Astrocyte (in vitro differentiated cells and primary cell): ENCODE results near the gene BBIP1. TPM values are rescaled to one million over a fixed set of nuclear protein-coding genes. Genes with fewer than 3 reads are reported as not detected.
A peak's percentile ranks its signal among the peaks of the same experiment; 100 is the strongest.

Experiments
- DNase-seq: peaks from one replicate; pipeline ENCODE4 v3.0.0-alpha.2; 2010; ENCODE audit warnings: low read depth
- FAIRE-seq: peaks from 2 replicates; lab custom pipeline; 2011; peaks lifted over from hg19 to GRCh38; lab: Jason Lieb, UNC
- H2AFZ ChIP-seq: 2 replicates; pipeline ENCODE4 v1.6.0; 2012; ENCODE audit warnings: low read depth, low read length, inconsistent platforms
- H3K27ac ChIP-seq: 2 replicates; pipeline ENCODE4 v1.5.1; 2011; ENCODE audit warnings: low read depth, low read length, inconsistent platforms
- H3K27me3 ChIP-seq: 2 replicates; pipeline ENCODE4 v1.6.0; 2011; ENCODE audit warnings: low read length, inconsistent platforms; ENCODE audit not compliant: insufficient read depth
- H3K36me3 ChIP-seq: 2 replicates; pipeline ENCODE4 v1.5.1; 2011; ENCODE audit warnings: low read length, inconsistent platforms; ENCODE audit not compliant: insufficient read depth
- H3K4me1 ChIP-seq: 2 replicates; pipeline ENCODE4 v1.5.1; 2011; ENCODE audit warnings: low read length, inconsistent platforms; ENCODE audit not compliant: insufficient read depth
- H3K4me2 ChIP-seq: 2 replicates; pipeline ENCODE4 v1.6.0; 2012; ENCODE audit warnings: low read length, inconsistent platforms
- H3K4me3 ChIP-seq: 2 replicates; pipeline ENCODE4 v1.5.1; 2011; ENCODE audit warnings: low read depth, mild to moderate bottlenecking, low read length, inconsistent platforms; ENCODE audit not compliant: insufficient read depth
- H3K79me2 ChIP-seq: 2 replicates; pipeline ENCODE4 v1.6.0; 2012; ENCODE audit warnings: mild to moderate bottlenecking, low read length, inconsistent platforms; ENCODE audit not compliant: insufficient read depth
- H3K9ac ChIP-seq: 2 replicates; pipeline ENCODE4 v1.6.0; 2012; ENCODE audit warnings: mild to moderate bottlenecking, low read length, inconsistent platforms
- H3K9me3 ChIP-seq: 2 replicates; pipeline ENCODE4 v1.5.1; 2012; ENCODE audit warnings: low read depth, mild to moderate bottlenecking, low read length, inconsistent platforms; ENCODE audit not compliant: insufficient read depth
- H4K20me1 ChIP-seq: 2 replicates; pipeline ENCODE4 v1.6.0; 2012; ENCODE audit warnings: low read length, inconsistent platforms; ENCODE audit not compliant: insufficient read depth
- H3K27ac Mint-ChIP-seq: one replicate; pipeline ENCODE4 v1.8.0; 2021; ENCODE audit warnings: mild to moderate bottlenecking, mixed read lengths; ENCODE audit not compliant: unreplicated experiment
- H3K27me3 Mint-ChIP-seq: one replicate; pipeline ENCODE4 v1.8.0; 2021; ENCODE audit warnings: low read depth, mixed read lengths; ENCODE audit not compliant: unreplicated experiment
- H3K36me3 Mint-ChIP-seq: one replicate; pipeline ENCODE4 v1.8.0; 2021; ENCODE audit warnings: low read depth, mixed read lengths; ENCODE audit not compliant: unreplicated experiment
- H3K4me1 Mint-ChIP-seq: one replicate; pipeline ENCODE4 v1.8.0; 2021; ENCODE audit warnings: low read depth, mixed read lengths; ENCODE audit not compliant: unreplicated experiment
- H3K4me3 Mint-ChIP-seq: one replicate; pipeline ENCODE4 v1.8.0; 2021; ENCODE audit warnings: mild to moderate bottlenecking, moderate library complexity, mixed read lengths; ENCODE audit not compliant: unreplicated experiment
- H3K9me3 Mint-ChIP-seq: one replicate; pipeline ENCODE4 v1.8.0; 2021; ENCODE audit warnings: mild to moderate bottlenecking, mixed read lengths; ENCODE audit not compliant: unreplicated experiment
- CTCF ChIP-seq: IDR thresholded peaks from 2 replicates; pipeline ENCODE4 v1.5.1; 2011; ENCODE audit warnings: low read depth, mild to moderate bottlenecking, inconsistent platforms, low read length, moderate library complexity; ENCODE audit not compliant: insufficient read depth
- EZH2 ChIP-seq: IDR thresholded peaks from 2 replicates; pipeline ENCODE4 v1.6.1; 2012; ENCODE audit warnings: mild to moderate bottlenecking, low read length, inconsistent platforms; ENCODE audit not compliant: insufficient read depth
- total RNA-seq: library from RNA; stranded (reverse); gene quantifications from 2 replicates; pipeline ENCODE4 v1.2.1, GENCODE V29; 2021

The BBIP1 gene
- total RNA-seq, 1 donor from 2014 or later: 24.1 TPM

GRCh38 chr10:110876788-110877187 is 42.2 kb downstream of the BBIP1 start:
- Histone ChIP-seq H4K20me1 (no peaks in the 10 kb centered on the region), H3K4me1 (no peaks in the 10 kb centered on the region), H3K27me3 (no peaks in the 10 kb centered on the region), H2AFZ (no peak overlapping the region), H3K4me2 (no peak overlapping the region), H3K36me3 (peaks cover 10% of the 10 kb centered on the region), H3K79me2 (peaks cover 28% of the 10 kb centered on the region), H3K4me3 (no peak overlapping the region), H3K9ac (no peak overlapping the region), H3K27ac (no peak overlapping the region), H3K9me3 (no peaks in the 10 kb centered on the region)
- peaks cover 8% of the 10 kb centered on the region for H3K4me1 Mint-ChIP-seq
- FAIRE-seq (no peak), DNase-seq (no peak)
- peaks cover 4% of the 10 kb centered on the region for H3K36me3 Mint-ChIP-seq
- H3K4me3 Mint-ChIP-seq: no peak overlapping the region
- TF ChIP-seq CTCF (no peak), EZH2 (no peak)
- H3K9me3 Mint-ChIP-seq: no peaks in the 10 kb centered on the region
- H3K27ac Mint-ChIP-seq: no peak overlapping the region
- H3K27me3 Mint-ChIP-seq: no peaks in the 10 kb centered on the region

GRCh38 chr10:110876000-110876399 is 43.0 kb downstream of the BBIP1 start:
- Mint-ChIP-seq H3K27ac (no peak overlapping the region), H3K27me3 (no peaks in the 10 kb centered on the region), H3K4me3 (no peak overlapping the region), H3K4me1 (peaks cover 8% of the 10 kb centered on the region), H3K36me3 (peaks cover 2% of the 10 kb centered on the region), H3K9me3 (no peaks in the 10 kb centered on the region)
- Histone ChIP-seq H2AFZ (no peak overlapping the region), H4K20me1 (no peaks in the 10 kb centered on the region), H3K9me3 (no peaks in the 10 kb centered on the region), H3K36me3 (peaks cover 4% of the 10 kb centered on the region), H3K4me3 (no peak overlapping the region), H3K9ac (no peak overlapping the region), H3K79me2 (peaks cover 28% of the 10 kb centered on the region), H3K4me1 (peaks cover 5% of the 10 kb centered on the region), H3K4me2 (no peak overlapping the region), H3K27me3 (no peaks in the 10 kb centered on the region), H3K27ac (no peak overlapping the region)
- TF ChIP-seq EZH2 (no peak), CTCF (no peak)
- no peak for DNase-seq
- FAIRE-seq: no peak

GRCh38 chr10:110873951-110874350 is 45.0 kb downstream of the BBIP1 start:
- FAIRE-seq (no peak), DNase-seq (no peak)
- Histone ChIP-seq H3K4me3 (peak overlapping the region; percentile 17), H3K79me2 (peaks cover 28% of the 10 kb centered on the region), H3K36me3 (peaks cover 4% of the 10 kb centered on the region), H2AFZ (no peak overlapping the region), H3K4me1 (peaks cover 7% of the 10 kb centered on the region), H3K27ac (no peak overlapping the region), H3K9me3 (no peaks in the 10 kb centered on the region), H4K20me1 (no peaks in the 10 kb centered on the region), H3K4me2 (peak overlapping the region; percentile 84), H3K27me3 (no peaks in the 10 kb centered on the region), H3K9ac (peak overlapping the region; percentile 83)
- Mint-ChIP-seq H3K4me3 (peak overlapping the region; percentile 94), H3K9me3 (no peaks in the 10 kb centered on the region), H3K27me3 (no peaks in the 10 kb centered on the region), H3K4me1 (peaks cover 16% of the 10 kb centered on the region), H3K36me3 (peaks cover 2% of the 10 kb centered on the region), H3K27ac (peak overlapping the region; percentile 15)
- no peak for TF ChIP-seq EZH2
- no peak for TF ChIP-seq CTCF
